ENCODE measurements around the gene PARP12. TPM values are rescaled to one million over a fixed set of nuclear protein-coding genes. Genes with fewer than 3 reads are reported as not detected.
A peak's percentile ranks its signal among the peaks of the same experiment; 100 is the strongest.

The PARP12 gene
- polyA plus RNA-seq, 1 donor (not counting 4 experiments of a cell fraction or from before 2014, with no cell fraction given) = 66.0 TPM

- Histone ChIP-seq H3K36me3 (ENCODE audit: control insufficient read depth in 2 of 2, extremely low read depth in 1 of 2, insufficient read depth in 2 of 2, low read length in 2 of 2) (no peaks in the 10 kb centered on the region), H4K20me1 (ENCODE audit: control insufficient read depth, extremely low read depth, insufficient read depth, low read length) (no peaks in the 10 kb centered on the region), H3K9me3 (ENCODE audit: control insufficient read depth, low read depth, low read length) (no peaks in the 10 kb centered on the region), H3K4me2 (ENCODE audit: control insufficient read depth, extremely low read depth, insufficient read depth, low read depth, low read length) (no peak overlapping the region), H3K79me2 (ENCODE audit: control insufficient read depth, insufficient read depth, low read length) (no peaks in the 10 kb centered on the region), H3K4me1 (ENCODE audit: control insufficient read depth, extremely low read depth, insufficient read depth, low read length) (no peaks in the 10 kb centered on the region), H3K27ac (ENCODE audit: control insufficient read depth, insufficient read depth, low read length) (no peak overlapping the region), H3K27me3 (ENCODE audit: control insufficient read depth, extremely low read depth, insufficient read depth, low read length) (peaks cover 5% of the 10 kb centered on the region), H2AFZ (ENCODE audit: control insufficient read depth, low read length) (no peak overlapping the region), H3K4me3 (ENCODE audit: control insufficient read depth in 2 of 3, extremely low read depth in 1 of 3, insufficient read depth in 2 of 3, low read depth in 1 of 3, low read length in 3 of 3) (no peak overlapping the region), H3K9ac (ENCODE audit: control insufficient read depth, extremely low read depth, insufficient read depth, low read length) (no peak overlapping the region), H3K9me1 (ENCODE audit: control insufficient read depth, extremely low read depth, insufficient read depth, low read length) (no peaks in the 10 kb centered on the region)
- DNase-seq (ENCODE audit: low read depth, low spot score) (no peak), FAIRE-seq (no peak)
- peak in 2 of 3 experiments; percentile 8 to 28 for TF ChIP-seq CTCF (optimal IDR thresholded peaks at IDR 0.05 in 1 of 3, IDR thresholded peaks at IDR 0.05 in 1 of 3, conservative IDR thresholded peaks at IDR 0.05 in 1 of 3; ENCODE audit: extremely low read depth in 1 of 3, insufficient read depth in 2 of 3, low read length in 3 of 3)
- no peak for TF ChIP-seq EZH2 (IDR thresholded peaks at IDR 0.05; ENCODE audit: low read length)
- dilution Hi-C loops (cut with MboI; ENCODE audit: extremely low pct_ligation_motif_present, low sequenced_read_pairs) = no loop called here
These were observed 16.4 kb upstream of the PARP12 start for GRCh38 chr7:140079121-140079536.

GRCh38 chr7:140078392-140078791 is 15.6 kb upstream of the PARP12 start:
- no peak for FAIRE-seq
- dilution Hi-C loops (cut with MboI; ENCODE audit: extremely low pct_ligation_motif_present, low sequenced_read_pairs) = no loop called here

More at GRCh38 chr7:140078392-140078791, 15.6 kb upstream of the PARP12 start:
- Histone ChIP-seq H4K20me1 (ENCODE audit: control insufficient read depth, extremely low read depth, insufficient read depth, low read length) (no peaks in the 10 kb centered on the region), H3K27me3 (ENCODE audit: control insufficient read depth, extremely low read depth, insufficient read depth, low read length) (peaks cover 5% of the 10 kb centered on the region), H3K79me2 (ENCODE audit: control insufficient read depth, insufficient read depth, low read length) (no peaks in the 10 kb centered on the region), H3K4me1 (ENCODE audit: control insufficient read depth, extremely low read depth, insufficient read depth, low read length) (no peaks in the 10 kb centered on the region), H3K9me1 (ENCODE audit: control insufficient read depth, extremely low read depth, insufficient read depth, low read length) (no peaks in the 10 kb centered on the region), H3K27ac (ENCODE audit: control insufficient read depth, insufficient read depth, low read length) (no peak overlapping the region), H3K4me2 (ENCODE audit: control insufficient read depth, extremely low read depth, insufficient read depth, low read depth, low read length) (no peak overlapping the region), H3K36me3 (ENCODE audit: control insufficient read depth in 2 of 2, extremely low read depth in 1 of 2, insufficient read depth in 2 of 2, low read length in 2 of 2) (no peaks in the 10 kb centered on the region), H3K9me3 (ENCODE audit: control insufficient read depth, low read depth, low read length) (no peaks in the 10 kb centered on the region), H2AFZ (ENCODE audit: control insufficient read depth, low read length) (no peak overlapping the region), H3K4me3 (ENCODE audit: control insufficient read depth in 2 of 3, extremely low read depth in 1 of 3, insufficient read depth in 2 of 3, low read depth in 1 of 3, low read length in 3 of 3) (no peak overlapping the region), H3K9ac (ENCODE audit: control insufficient read depth, extremely low read depth, insufficient read depth, low read length) (no peak overlapping the region)
- TF ChIP-seq EZH2 (IDR thresholded peaks at IDR 0.05; ENCODE audit: low read length) (no peak), CTCF (optimal IDR thresholded peaks at IDR 0.05 in 1 of 3, IDR thresholded peaks at IDR 0.05 in 1 of 3, conservative IDR thresholded peaks at IDR 0.05 in 1 of 3; ENCODE audit: extremely low read depth in 1 of 3, insufficient read depth in 2 of 3, low read length in 3 of 3) (no peak)
- no peak for DNase-seq (ENCODE audit: low read depth, low spot score)

Measured in keratinocyte (primary cell).